ENCODE data around the gene KCNJ6.
"Not testable (repeated sequence)": the region's sequence is repeated elsewhere in the genome, so short reads cannot be mapped to it uniquely, and the experiment has no call there.

The KCNJ6 gene

DNA sequence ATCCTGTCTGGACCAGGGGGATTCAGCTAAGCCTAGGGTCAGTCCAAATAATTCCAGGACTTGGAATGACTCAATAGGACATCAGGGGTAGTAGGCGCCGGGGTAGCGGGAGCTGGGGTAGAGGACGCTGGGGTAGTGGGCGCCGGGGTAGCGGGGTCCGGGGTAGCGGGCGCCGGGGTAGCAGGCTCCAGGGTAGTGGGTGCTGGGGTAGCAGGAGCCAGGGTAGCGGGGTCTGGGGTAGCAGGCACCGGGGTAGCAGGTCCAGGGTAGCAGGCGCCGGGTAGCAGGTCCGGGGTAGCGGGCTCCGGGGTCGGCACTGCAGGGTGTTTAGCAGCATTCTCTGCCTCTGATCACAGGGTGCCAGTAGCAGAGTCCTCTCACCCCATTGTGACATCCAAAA is 248.9 kb downstream of the KCNJ6 start:
- DNase-seq: no peak

DNA sequence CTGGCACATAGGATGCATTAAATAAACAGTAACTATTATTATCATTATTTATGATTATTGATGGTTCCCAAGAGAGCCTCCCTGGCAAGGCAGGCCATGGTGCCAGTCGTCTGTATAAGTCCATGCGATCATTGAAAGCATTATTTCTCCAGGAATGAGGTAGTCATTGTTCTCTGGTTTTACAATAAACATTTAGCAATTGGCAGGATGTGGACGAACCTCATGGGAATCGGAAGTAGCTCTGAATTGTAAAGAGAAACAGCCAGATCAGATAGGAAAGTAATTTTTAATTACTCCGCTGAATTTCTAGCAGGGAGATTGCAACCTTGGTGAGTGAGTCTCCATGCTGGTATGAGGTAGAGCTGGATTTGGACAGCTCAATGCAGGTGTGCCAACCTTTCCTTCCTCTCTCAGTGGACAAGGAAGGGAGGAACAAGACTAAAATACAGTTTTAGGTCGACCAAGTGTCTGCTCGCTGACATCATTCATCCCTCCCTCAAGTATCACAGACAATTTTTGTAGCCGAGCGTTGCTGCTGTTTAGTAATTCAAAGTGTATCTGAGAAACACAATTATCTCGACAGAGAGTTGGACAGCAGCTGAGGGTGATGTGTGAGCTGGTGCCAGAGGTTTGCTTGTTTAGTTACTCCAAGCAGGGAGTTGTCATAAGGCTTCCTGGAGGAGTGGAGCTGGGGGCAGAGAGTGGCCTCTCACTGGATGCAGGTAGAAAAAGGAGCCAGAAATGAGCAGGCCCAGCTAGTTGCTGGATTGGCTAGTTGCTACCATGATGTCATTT is 250.8 kb downstream of the KCNJ6 start:
- no peak for DNase-seq

DNA sequence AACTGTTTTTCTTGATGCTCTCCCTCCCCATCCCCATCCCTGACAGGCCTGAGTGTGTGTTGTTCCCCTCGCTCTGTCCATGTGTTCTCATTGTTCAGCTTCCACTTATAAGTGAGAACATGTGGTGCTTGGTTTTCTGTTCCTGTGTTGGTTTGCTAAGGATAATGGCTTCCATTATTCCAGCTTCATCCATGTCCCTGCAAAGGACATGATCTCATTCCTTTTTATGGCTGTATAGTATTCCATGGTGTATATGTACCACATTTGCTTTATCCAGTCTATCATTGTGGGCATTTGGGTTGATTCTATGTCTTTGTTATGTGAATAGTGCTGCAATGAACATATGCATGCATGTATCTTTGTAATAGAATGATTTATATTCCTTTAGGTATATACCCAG is 254.0 kb downstream of the KCNJ6 start:
- DNase-seq: not testable (repeated sequence)

DNA sequence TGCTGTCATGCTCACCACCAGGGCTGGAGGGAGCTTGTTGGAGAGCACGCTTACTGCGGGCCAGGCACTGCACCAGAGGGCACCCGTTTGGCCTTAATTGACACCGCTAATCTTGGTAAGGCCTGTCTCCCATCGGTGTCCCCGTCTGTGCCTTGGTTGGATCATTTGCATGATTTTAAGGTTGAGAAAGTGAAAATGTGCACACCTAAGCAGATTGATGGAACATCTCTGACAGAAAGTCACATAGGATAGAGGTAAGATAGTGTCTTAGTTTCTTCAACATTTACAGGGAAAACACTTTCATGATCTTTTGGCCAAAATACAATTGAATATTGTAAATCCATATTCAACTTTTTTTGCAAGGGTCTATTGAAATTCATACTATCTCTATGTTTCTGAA is 255.5 kb downstream of the KCNJ6 start:
- DNase-seq: no peak

DNA sequence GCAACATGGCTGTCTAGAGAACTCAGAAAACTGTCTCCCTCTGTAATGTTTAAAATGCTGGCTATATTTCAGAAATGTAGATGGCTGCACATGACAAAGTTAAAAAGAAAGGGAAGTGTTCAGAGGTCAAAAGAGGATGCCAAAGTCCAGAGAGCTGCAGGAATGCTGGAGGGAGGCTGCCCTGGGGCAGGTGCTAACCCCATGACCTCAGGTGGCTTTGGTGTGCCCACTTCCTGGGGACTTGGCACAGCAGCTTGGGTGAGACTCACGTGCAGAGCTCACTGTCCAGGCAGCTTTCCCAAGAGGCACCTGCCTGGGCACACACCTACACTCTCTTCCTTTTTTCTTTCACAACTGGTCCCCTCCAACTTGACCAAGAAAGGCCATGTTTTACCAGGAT is 256.4 kb downstream of the KCNJ6 start:
- no peak for DNase-seq

DNA sequence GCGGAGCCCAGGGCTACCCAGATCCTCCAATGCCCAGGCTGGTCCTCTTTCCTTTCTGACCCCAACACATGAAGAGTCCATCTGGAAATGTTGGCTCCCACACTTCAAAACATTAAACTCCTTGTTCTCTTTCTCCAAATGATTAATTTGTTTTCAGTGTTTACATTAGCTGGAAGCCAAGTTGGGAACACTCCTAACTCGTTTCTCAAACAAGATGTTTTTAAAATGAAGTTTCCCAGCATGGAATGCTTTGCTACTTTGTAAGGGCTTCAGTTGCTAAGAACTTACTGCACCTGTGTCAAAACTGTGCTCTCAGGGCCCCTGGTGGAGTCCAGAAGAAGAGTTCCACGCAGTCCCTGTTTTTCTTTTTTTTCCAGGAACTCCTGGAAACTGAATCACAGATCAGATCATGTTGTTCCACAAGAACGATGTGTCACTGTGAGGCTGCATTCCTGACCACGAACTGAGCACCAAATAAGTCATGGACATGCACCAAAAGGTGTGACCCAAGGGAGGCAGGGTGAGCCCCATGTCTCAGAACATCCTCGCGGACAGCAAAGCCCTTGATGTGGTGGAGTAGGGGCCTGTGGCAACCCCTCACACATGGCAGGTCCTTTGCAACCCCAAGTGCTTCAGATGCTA is 257.3 kb downstream of the KCNJ6 start:
- no peak for DNase-seq

DNA sequence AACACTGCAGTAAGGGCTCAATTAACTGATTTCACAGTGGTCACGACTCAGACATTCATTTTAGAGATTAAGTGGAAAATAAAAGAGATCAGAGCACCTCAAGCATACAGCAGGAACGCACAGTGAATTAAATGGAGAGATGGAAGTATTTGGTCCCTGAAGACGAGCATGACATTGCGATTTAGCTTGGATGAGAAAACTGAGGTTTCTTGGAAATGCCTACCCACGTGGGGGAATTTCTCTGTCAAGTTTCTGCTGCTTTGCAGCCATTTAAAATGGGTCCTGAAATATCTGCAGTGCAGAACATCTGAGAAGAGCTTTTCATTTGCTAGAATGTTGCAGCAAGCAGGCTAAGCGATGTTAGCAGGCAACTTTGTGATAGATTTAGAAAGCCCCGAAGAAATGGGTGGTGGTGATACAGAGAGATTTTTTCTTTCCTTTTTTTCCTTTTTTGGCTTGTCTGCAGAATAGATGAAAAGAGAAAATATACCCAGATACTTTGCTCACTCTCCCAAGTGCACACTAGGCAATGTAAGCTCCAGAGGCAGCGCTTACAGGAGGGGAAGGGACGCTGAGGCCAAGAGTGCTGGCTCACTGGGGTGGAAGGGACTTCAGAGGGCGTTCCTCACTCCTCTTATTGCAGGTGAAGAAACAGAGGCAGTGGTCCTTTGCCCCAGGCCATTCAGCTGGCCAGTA is 258.0 kb downstream of the KCNJ6 start:
- DNase-seq: no peak

DNA sequence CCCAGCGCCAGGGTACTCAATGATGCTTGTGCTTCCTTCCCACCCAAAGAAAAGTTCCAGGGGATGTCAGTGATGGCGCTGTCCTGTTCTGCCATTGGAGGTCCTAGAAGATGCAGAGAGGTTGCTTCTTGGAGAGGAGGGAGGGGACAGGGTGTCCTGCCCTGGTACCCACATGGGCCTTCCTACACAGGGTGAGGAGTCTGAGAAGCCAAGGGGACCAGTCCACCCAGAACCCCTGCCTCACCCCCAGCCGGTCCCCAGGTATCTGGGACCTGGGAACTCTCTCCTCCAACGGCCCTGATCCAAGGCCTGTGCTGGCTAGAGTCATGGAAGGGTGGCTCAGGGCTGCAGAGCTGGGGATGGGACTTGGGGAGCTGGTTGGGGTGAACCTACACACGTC is 259.4 kb downstream of the KCNJ6 start:
- DNase-seq: no peak

DNA sequence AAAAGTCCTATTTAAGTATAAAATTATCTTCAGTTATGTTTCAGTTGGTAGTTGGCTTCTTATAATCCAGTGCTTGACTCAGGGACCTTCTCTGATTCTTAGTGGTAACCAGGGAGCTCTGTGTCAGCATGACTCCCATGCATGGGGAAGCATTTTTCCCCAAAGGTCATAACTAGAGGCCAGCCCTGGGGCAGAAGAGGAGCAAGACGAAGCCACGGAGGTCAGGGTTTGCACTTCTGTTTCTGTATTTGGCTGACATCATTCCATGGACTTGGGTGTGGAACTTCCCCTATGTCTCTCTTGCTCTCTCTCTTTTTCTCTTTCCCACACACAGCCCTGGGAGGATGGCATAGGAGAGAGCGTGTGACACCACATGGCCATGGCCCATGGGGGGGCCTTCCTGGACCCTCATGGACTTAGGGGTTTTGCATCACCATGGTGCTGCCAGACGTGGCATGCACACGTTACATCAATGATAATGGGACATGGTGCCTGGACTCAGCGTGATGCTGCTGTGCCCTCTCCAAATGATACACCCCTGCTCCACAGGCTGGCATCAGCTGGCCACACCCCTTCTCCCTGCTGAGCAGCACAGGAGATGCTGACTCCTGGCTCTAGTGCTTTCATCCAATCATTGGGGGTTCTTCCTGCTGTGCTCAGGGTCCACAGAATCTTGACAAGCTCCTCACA is 260.5 kb downstream of the KCNJ6 start:
- no peak for DNase-seq

DNA sequence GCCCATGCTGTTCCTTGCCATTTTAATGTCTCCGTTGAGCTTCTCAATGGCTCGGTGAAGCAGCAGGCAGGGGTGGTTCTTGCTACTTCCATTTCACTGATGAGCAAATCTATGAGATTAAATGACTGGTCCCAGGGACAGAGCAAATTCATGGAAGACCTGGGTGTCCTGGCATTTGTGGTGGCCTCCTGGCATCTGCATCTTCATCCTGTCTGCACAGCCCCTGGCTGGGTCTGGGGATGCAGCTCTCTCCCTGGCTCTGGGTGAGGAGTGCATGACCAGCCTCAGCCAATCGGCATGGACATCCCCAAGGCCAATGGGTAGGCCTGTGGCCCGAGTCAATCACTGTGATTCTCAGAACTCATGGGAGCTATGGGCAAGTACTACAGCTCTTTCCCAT is 261.7 kb downstream of the KCNJ6 start:
- DNase-seq: no peak

DNA sequence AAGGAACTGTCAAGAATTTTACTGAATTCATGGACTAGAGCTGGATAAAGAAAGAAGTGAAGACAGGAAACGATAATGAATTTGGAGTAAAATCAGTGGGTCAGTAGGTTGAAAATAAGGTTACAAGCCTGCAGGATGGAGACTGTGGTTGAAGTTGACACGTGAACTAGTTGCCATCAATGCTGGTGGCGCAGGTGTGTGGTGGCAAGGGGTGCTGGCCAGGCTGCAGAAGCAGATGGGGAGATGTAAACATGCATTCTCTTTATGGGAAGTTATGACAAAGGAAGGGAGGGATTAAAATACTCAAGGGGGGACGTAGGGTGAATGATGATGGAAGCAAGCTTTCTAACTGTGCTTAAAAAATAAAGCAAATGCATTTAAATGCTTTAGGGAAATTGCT is 263.1 kb downstream of the KCNJ6 start:
- no peak for DNase-seq

DNA sequence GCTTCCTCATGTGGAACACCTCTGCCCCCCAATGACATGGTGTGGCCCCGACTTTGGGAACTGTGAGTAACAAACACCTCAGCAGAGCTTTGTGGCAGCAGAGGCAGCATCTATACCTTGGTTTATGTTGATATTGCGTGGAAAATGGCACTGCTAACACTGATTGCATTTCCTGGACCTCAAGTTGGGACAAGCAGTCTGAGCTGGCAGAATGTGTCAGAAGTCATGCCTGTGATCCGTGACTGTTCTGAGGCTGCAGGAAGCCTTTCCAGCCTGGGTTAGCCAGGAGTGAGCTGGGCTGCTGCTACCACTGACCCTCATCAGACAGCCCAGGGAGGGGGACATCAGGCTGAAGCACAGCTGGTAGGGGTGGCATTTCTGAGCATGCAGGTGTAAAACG is 268.5 kb downstream of the KCNJ6 start:
- no peak for DNase-seq

DNA sequence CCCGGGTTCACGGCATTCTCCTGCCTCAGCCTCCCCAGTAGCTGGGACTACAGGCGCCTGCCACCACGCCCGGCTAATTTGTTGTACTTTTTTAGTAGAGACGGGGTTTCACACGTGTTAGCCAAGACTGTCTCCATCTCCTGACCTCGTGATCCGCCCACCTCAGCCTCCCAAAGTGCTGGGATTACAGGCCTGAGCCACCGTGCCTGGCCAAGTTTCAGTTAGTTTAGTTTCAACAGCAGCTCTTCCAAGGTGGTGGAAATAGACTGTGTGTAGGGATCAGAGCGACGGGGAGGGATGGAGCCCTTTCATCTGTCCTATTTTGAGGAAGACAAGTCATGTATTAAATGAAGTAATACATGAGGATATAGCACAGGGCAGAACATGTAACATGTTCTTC is 269.5 kb downstream of the KCNJ6 start:
- not testable (repeated sequence) for DNase-seq

DNA sequence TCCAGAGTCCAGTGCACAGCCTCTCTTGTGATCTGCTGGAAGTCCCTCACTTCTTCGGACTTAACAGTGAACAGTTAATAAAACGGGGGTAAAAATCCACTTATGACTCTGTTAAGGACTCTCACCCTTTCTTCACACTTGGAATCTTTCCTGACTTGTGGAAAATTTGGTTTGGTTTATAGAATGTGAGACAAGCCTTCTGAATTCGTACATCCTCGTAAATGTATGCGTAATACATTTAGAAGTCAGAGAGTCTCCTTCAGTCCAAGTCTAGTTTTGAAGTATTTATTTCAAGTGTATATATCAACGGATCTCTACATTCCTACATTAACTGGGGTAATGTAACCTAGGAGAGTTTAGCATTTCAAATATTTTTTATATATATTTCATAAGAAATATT is 270.4 kb downstream of the KCNJ6 start:
- DNase-seq: no peak

DNA sequence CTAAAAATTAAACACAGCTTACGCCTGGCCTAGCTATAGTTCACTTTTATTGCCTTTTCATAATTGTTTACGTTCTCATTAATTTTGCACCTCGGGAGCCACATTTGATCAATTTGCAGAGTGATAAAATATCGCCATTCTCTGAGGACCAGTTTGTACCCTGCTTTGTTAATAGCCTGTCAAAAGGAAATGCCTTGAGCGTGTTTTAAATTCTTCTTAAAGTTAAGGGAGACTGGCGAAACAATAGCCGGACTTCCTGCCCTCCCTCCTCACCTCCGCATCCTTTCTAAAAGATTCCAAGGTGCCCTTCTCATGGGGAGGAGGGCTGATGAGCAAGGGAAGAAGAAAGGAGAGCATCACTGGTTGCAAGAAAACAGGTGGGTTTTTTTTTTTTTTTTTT is 271.6 kb downstream of the KCNJ6 start:
- no peak for DNase-seq

DNA sequence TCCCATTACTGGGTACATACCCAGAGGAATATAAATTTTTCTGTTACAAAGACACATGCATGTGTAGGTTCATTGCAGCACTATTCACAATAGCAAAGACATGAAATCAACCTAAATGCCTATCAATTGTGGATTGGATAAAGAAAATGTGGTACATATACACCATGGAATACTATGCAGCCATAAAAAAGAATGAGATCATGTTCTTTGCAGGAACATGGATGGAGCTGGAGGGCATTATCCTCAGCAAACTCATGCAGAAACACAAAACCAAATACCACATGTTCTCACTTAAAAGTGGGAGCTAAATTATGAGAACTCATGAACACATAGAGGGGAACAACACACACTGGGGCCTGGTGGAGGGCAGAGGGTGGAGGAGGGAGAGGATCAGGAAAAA is 272.4 kb downstream of the KCNJ6 start:
- DNase-seq: not testable (repeated sequence)

DNA sequence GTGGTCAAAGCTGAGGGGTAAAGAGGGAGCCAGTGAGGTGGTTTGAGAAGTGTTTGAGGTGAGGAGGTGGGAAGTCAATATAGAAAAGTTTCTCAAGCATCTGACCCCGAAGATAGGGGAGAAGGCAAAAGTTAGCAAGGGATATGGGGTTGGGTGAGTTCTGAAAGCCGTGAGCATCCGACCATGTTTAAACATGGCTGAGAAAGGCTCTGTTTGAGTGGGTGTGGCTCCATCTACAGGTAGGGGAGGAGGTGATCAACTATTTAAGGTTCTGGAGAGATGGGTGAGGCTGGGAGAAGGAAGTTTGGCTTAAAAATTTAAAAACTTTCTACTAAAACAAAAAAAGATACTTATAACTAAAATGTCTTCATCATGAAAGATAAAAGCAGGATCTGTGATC is 273.8 kb downstream of the KCNJ6 start:
- peak; percentile 24 for DNase-seq

DNA sequence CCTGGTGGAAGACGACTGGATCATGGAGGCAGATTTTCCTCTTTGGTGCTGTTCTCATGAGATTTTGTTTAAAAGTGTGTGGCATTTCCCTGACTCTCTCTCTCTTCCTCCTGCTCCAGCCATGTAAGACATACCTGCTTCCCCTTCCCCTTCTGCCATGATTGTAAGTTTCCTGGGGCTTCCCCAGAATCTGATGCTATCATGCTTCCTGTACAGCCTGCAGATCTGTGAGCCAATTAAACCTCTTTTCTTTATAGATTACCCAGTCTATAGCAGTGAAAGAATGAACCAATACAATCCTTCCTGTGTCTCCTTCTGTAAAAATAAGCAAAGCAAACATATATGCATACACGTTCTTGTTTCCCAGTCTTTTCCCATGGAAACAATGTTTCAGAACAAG is 276.5 kb downstream of the KCNJ6 start:
- DNase-seq: no peak

DNA sequence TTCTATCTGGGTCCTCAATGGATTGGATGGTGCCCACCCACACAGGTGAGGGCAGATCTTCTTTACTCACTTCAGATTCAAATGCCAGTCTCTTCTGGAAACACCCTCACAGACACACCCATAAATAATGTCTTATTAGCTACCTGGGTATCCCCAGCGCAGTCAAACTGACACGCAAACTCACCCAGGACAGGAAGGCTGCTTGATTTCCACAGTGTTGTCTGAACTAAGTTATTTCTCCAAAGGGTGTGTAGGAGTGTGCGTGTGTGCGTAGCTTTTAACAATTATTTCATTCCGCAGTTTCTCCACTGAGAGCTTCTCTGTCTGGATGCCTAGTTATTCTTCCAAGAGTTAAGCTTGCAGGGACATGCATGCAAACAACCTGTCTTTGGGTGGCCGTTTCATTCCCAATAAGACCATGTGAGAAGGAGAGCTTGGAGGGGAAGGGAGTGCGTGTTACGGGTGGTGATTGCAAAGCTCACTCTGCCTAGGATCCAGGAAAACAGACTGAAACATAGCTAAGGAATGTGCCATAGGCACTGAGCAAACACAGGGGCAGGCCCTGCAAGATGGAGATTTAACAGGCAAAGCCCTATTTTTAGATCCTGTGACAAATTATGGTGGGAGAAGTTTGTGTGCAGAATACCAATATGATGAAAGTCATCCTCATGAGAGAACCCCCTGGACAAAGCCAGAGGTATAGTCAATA is 280.0 kb downstream of the KCNJ6 start:
- DNase-seq: no peak

DNA sequence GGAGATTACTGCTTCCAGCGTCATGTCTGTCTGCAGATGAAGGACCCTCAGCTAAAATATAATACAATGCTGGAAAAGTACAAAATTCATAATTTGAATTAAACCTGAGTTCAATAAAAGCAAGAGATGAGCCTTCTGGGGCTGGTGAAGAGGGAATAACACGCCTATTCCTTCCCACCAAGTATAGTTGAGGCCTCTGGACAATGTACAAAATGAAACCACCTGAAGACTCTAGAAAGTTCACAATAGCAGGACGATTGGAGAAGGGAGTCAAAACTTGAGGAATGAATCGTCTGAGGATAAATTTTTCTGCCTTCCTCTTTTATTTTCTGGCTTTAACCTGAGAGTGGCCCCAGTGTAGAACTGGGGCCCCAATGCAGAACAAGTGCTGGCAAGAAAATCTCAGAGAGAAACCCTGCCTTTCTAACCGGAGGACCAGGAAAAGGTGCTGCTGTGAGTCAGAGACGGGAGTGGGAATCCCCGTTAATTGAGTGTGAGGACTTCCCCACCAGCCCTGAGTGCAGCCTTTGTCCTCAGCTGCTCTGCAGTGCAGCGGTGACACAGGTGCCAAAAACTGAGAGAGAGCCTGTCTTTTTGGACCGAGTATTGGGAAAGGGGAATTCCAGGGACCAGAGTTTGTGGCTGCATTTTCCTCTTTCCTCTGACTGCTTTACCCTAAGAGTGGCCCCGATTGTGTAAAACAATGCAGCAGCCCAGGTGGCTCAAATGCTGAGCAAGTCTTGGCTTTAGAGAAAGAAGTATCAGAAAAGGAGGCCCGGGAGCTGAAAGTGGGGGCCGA is 284.7 kb downstream of the KCNJ6 start:
- DNase-seq: no peak

DNA sequence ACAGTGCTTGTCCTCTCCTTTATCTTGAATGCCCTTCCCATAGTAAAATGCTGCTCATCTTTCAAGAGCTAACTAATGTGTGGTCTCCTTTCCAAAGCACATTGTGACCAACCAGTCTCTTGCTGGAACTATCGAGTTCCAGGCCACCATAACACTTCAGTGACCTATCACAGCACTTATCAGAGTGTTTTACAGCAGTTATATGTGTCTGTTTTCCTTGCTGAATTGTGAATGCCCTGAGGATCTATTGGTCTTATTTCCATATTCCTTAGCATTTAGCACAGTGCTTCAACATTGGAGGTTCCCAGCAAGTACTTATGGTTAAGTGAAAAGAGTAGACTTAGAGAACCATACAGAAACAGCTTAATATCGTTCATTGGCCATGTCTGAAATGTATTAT is 285.4 kb downstream of the KCNJ6 start:
- DNase-seq: no peak

DNA sequence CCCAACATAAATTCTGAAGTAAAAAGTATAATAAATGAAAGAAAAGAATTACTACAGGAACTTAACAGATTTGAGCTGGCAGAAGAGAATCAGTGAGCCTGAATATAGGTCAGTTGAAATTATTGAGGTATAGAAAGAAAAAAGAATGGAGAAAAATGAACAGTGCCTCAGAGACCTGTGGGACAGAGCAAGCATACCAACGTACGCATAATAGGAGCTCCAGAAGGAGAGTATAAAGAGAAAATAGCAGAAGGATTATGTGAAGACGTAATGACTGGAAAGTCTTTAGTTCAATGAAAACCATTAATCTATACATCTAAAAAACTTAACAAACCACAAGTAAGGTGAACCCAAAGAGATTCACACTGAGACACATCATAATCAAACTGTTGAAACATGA is 287.9 kb downstream of the KCNJ6 start:
- no peak for DNase-seq

Data from stimulated activated CD4-positive, alpha-beta T cell treated with anti-CD3 and anti-CD28 coated beads, Interleukin-4, amount 100 ng/mL, for 24 hours (primary cell).